ENCODE measurements around the gene RFX1.
A peak's percentile ranks its signal among the peaks of the same experiment; 100 is the strongest.
"Not testable (repeated sequence)": the region's sequence is repeated elsewhere in the genome, so short reads cannot be mapped to it uniquely, and the experiment has no call there.

Gene RFX1

DNA sequence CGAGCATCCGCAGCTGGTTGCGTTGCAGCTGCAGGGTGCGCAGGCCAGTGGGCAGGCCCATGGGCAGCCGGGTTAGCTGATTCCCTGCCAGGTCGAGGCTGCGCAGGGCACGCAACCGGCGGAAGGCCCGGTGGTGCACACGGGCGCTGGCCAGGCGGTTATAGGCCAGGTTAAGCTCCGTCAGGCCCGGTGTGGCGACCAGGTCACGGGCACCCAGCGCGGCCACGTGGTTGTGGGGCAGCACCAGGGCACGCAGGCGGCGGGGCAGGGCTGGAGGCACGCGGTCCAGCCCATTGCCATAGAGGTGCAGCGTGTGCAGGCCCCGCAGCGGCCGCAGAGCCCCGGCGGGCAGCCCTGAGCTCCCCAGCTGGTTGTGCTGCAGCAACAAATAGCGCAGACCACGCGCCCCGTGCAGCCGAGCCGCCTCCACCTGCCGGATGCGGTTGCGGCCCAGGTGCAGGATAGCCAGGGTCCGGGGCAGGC lies 73.2 kb downstream of the RFX1 start:
- DNase-seq = no peak

- no peak for DNase-seq
These were observed 73.9 kb downstream of the RFX1 start for GRCh38 chr19:13932149-13932637.

- DNase-seq = no peak
These were observed 74.5 kb downstream of the RFX1 start for GRCh38 chr19:13931391-13932148.

DNA sequence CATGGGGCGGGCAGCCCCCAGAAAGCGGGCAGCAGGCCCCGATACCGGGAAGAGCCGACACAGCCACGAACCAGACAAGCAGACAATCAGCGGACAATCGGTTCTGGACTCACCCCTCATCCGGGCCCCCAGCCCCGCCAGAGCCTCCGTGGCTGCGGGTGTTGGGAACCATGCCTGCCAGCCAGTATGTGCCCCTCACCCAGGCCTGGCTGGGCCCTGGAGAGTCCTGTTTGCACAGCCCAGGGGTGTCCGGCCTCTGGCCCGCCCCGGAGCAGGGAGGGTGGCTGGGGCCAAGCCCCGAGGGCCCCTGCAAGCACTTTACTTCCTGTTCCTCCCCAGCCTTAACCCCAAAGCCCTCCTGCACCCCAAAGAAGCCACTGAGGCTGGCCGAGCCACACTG lies 75.7 kb downstream of the RFX1 start:
- DNase-seq = no peak

- DNase-seq = no peak
These were observed 76.2 kb downstream of the RFX1 start for GRCh38 chr19:13929956-13930355.

DNA sequence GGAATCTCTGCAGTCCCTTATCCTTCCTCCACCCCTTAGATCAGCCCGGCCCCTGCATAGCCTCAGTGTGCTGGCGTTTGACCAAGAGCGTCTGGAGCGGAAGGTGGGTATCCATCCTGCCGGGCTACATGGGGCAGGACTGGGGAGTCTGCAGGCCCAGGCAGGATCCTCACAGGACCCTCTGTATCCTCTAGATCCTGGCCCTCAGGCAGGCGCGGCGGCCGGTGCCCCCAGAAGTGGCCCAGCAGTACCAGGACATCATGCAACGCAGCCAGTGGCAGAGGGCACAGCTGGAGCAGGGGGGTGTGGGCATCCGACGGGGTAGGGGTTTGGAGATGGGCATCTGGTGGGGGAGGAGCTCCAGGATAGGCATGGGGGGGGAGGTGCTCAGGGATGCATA lies 76.8 kb downstream of the RFX1 start:
- DNase-seq = no peak

DNA sequence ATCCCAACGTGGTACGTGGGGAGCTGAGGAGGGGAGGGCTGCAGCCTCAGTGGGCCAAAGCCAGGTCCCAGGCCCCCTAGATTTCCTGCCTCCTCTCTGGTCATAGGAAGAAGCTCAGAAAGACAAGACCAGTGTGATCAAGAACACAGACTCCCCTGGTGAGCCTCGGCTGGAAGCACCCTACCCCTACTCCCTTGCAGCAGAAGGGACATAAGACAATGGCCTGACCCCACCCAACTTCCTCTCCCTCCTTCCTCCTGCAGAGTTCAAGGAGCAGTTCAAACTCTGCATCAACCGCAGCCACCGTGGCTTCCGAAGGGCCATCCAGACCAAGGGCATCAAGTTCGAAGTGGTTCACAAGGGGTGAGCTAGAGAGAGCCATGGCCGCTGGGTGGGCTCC lies 79.4 kb downstream of the RFX1 start:
- DNase-seq = no peak

- DNase-seq = no peak
These were observed 80.1 kb downstream of the RFX1 start for GRCh38 chr19:13926010-13926409.

GRCh38 chr19:13923194-13923987 lies 82.7 kb downstream of the RFX1 start:
- no peak for DNase-seq

- not testable (repeated sequence) for DNase-seq
These were observed 84.0 kb downstream of the RFX1 start for GRCh38 chr19:13922118-13922517.

DNA sequence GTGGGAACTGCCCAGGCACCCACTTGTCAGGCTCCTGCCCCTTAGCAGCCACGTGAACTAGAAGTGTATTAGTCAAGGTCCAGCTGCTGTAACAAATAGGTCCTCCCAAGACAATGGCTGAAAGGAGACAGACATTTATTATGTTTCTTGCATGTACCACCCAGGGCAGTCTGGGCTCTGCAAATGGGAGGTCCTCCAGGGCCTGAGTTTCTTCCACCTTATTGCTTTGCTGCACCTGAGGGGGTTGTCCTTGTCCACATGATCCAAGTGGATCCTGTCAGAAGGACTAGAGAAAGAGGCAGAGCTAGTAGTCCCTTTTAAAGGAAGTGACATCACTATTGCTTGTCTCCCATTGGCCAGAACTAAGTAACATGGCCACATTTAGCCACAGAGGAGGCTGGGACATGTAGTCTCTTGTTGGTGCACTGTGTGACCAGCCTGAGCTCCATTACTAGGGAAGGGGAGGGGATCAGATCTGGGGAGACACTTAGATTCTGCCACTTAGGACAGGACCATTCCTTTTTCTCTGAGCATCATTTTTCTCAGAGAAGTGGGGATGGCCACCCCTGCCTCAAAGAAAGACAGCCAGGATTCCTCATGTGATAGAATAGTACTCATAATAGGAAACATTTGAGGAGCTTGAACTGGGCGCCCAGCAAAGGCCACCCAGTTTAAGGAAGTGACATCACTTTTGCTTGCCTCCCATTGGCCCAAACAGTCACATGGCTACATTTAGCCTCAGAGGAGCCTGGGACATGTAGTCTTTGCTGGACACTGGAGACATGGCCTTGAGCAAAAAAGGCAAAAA lies 85.0 kb downstream of the RFX1 start:
- DNase-seq = peak; percentile 43 to 51

GRCh38 chr19:13920524-13920923 lies 85.6 kb downstream of the RFX1 start:
- no peak for DNase-seq

GRCh38 chr19:13918726-13919411 lies 87.3 kb downstream of the RFX1 start:
- no peak for DNase-seq

DNA sequence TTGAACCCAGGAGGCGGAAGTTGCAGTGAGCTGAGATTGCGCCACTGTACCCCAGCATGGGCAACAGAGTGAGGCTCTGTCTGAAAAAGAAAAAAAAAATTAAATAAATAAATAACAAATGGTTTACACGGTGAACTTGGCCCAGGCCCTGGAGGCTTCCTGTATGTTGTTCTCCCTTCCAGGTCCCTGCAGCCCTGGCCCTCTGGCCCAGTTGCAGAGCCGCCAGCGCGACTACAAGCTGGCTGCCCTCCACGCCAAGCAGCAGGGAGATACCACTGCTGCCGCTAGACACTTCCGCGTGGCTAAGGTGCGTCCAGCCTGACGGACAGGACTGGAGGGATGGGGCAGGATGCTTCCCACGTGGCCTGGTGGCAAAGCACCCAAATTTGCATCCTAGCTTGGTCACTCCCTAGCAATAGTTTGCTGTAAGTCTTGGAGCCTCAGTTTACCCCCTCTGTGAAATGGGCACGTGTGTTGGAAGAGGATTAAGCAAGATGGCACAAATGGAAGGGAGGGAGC lies 88.2 kb downstream of the RFX1 start:
- DNase-seq = no peak

DNA sequence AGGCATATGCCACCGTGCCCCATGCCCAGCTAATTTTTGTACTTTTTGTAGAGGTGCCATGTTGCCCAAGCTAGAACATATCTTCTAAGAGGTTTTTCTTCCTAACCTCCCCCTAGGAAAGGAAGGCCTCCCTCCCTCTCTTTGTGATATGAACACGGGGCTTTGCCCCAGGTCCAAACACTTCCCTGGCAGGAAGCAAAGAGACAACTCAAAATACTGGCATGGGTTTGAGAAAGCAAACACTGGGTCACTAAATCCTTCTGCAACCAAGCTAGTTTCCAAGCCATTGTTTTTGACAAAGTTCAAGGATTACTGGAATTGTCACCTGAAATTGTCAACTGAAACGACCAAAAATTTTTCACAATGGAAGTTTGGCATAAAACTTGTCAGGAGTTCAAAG lies 91.3 kb downstream of the RFX1 start:
- DNase-seq = no peak

- DNase-seq = no peak
These were observed 92.8 kb downstream of the RFX1 start for GRCh38 chr19:13913352-13913751.
